Brain microvascular endothelial cell (primary cell): Measurements from ENCODE around the gene CCDC81.

Source experiments
- DNase-seq: peaks from one replicate; pipeline ENCODE4 v3.0.0-alpha.2; 2020
- H3K27ac ChIP-seq: fragments of 250-450 bp; sonication (Bioruptor Pico); 2 replicates; pipeline ENCODE4 v1.5.1; 2020; ENCODE audit warnings: mild to moderate bottlenecking, moderate library complexity
- H3K27me3 ChIP-seq: fragments of 250-450 bp; sonication (Bioruptor Pico); replicated peaks from 2 replicates; pipeline ENCODE4 v1.5.1; 2020; ENCODE audit warnings: mild to moderate bottlenecking
- H3K36me3 ChIP-seq: fragments of 250-450 bp; sonication (Bioruptor Pico); replicated peaks from 2 replicates; pipeline ENCODE4 v1.5.1; 2020; ENCODE audit warnings: mild to moderate bottlenecking
- H3K4me3 ChIP-seq: 2 replicates; pipeline ENCODE4 v1.5.1; 2011; ENCODE audit warnings: low read depth, mild to moderate bottlenecking, control low read depth, low read length, moderate library complexity
- in situ Hi-C: cut with HindIII; loops from 2 replicates; pipeline ENCODE4 v1.10.0; 2017; ENCODE audit warnings: low sequenced_read_pairs, low pct_ligation_motif_present
- TF ChIP-seq, protein P1 (sequence below): IDR thresholded peaks from 2 replicates; pipeline ENCODE4 v1.5.1; 2011; ENCODE audit warnings: low read depth, mild to moderate bottlenecking, moderate library complexity, low read length, control low read depth, inconsistent platforms; ENCODE audit errors: missing control alignments

Gene CCDC81

DNA sequence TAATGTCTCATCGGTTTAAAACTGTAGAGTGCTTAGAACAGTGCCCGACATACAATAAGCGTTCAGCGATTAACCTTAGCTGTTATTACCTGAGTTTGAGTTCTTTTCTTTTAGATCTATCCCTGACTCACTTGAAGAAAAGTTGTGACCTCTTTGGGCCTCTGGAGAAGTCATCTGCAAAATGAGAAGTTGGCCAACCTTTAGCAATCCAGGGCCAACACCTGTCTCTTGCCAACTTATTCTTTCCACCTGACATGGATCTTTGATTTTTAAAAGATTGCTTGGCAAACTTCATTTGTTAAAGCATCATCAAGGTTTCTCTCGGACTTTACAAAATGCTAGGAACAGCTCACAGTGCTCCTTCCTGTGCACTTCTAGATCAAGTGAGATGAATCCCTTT lies 89.3 kb downstream of the CCDC81 start:
- TF ChIP-seq, protein P1, sequence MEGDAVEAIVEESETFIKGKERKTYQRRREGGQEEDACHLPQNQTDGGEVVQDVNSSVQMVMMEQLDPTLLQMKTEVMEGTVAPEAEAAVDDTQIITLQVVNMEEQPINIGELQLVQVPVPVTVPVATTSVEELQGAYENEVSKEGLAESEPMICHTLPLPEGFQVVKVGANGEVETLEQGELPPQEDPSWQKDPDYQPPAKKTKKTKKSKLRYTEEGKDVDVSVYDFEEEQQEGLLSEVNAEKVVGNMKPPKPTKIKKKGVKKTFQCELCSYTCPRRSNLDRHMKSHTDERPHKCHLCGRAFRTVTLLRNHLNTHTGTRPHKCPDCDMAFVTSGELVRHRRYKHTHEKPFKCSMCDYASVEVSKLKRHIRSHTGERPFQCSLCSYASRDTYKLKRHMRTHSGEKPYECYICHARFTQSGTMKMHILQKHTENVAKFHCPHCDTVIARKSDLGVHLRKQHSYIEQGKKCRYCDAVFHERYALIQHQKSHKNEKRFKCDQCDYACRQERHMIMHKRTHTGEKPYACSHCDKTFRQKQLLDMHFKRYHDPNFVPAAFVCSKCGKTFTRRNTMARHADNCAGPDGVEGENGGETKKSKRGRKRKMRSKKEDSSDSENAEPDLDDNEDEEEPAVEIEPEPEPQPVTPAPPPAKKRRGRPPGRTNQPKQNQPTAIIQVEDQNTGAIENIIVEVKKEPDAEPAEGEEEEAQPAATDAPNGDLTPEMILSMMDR = no peak
- H3K27me3 ChIP-seq = no peaks in the 10 kb centered on the region
- no peak overlapping the region for H3K4me3 ChIP-seq
- no peak overlapping the region for H3K27ac ChIP-seq
- in situ Hi-C loops = no loop called here
- H3K36me3 ChIP-seq = no peaks in the 10 kb centered on the region
- no peak for DNase-seq

DNA sequence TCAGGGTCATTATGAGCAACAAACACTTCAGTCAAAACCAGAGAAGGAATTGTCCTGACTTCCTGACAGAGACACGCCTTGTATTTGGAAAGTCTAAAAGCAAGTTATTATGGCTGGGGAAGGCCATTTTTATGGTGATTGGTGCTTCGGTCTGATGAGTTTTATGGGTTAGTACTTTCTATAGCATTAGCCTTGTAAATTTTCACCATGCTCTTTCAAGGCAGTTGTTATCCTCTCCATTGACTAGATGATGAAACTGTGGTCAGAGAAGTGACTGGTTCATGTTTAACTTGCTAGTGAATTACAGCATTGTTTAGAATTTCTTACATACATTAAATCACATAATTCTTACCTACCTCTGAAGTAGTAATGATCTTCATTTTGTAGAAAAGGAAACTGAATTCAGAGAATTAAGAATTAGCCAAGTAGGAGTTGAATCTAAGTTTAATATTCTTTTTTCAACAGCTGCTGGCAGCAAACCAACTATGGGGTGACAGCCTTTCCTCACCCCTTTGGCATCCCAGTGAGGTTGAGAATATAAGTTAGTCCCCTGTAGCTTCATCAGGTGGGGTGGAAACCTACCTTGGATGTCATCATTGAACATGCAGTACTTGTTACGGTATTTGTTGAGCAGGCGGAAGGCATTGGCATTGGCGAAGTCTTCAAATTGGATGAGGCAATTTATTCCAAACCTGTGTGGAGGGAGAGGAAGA lies 90.0 kb downstream of the CCDC81 start:
- in situ Hi-C loops = no loop called here
- TF ChIP-seq, protein P1 = no peak
- H3K27ac ChIP-seq = no peak overlapping the region

DNA sequence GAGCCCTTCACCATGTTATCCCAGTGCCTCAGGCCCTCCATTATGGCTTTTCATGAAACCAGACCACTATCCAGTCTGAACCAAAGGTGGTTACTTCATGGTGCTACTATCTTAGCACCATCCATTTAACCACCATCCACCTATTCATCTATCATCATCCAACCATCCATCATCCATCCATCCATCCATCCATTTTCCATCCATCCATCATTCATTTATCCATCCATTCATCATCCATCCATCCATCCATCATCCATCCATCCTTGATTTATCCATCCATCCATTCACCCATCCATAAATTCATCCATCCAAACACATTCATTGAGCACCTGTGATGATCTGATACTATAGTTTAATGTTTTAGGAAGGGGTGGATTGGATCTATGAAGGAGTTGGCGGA lies 93.5 kb downstream of the CCDC81 start:
- H3K27me3 ChIP-seq = no peaks in the 10 kb centered on the region
- TF ChIP-seq, protein P1 = no peak
- H3K27ac ChIP-seq = no peak overlapping the region
- DNase-seq = no peak
- in situ Hi-C loops = no loop called here
- no peak overlapping the region for H3K4me3 ChIP-seq
- H3K36me3 ChIP-seq = no peaks in the 10 kb centered on the region

More for the DNA sequence above, 90.0 kb downstream of the CCDC81 start:
- DNase-seq = no peak
- Histone ChIP-seq H3K36me3 (no peaks in the 10 kb centered on the region), H3K4me3 (no peak overlapping the region), H3K27me3 (no peaks in the 10 kb centered on the region)

DNA sequence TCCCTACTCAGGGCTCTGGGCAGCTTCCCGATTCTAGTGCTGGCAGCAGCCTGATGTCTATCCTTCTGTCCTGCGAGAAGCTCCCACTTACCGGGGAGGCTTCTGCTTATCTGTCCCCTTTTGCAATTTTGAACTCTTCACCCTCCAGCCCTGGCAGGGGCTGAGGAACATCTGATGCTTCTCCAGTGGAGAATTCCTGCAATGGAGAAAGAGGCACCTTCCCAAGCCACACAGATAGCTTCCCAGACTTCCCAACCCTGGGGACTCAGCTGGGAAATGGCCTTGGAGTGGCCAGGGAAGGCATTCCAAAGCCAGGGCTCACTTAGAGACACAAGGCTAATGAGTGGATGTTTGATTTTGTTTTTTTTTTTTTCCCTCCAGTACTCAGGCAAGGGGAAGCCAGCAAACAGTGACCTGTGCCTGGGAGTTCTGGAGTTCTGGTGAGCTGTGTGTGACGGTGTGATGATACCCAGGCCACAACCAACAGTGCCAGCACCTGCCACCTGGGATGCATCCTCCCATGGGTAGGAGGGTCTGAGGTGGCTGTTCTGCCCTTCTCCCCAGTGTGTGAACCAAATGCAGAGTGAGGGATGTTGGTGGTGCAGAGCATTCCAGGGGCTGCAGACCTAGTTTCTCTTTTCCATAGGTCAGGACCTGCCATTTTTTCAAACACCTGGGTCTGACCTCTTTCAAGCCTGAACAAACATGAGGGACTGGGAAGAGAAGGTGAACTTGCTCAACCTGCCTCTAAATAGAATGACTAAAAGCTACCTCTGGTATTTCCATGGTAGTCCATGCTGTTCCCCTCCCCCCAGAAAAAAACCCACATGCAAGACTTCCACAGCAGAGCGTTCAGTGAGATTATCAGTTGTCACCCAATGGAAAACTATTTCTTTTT lies 95.1 kb downstream of the CCDC81 start:
- TF ChIP-seq, protein P1 = no peak
- H3K4me3 ChIP-seq = no peak overlapping the region
- no peak for DNase-seq
- no peak overlapping the region for H3K27ac ChIP-seq
- in situ Hi-C loops = no loop called here
- no peaks in the 10 kb centered on the region for H3K36me3 ChIP-seq
- no peaks in the 10 kb centered on the region for H3K27me3 ChIP-seq
